ENCODE measurements around the gene WSCD2. TPM values are rescaled to one million over a fixed set of nuclear protein-coding genes. Genes with fewer than 3 reads are reported as not detected.

The WSCD2 gene
- total and polyA plus RNA-seq, 3 donors from 2014 or later = 0.50 to 1.7 (median 0.94) TPM

GRCh38 chr12:108162207-108162606, 33.1 kb downstream of the WSCD2 start:
- H3K9me3 ChIP-seq = no peaks in the 10 kb centered on the region
- H3K4me1 ChIP-seq = peaks cover 9% of the 10 kb centered on the region
- WGBS, 2 donors = 41 to 49% methylated on average over 4 of the region's 4 CpGs

DNA sequence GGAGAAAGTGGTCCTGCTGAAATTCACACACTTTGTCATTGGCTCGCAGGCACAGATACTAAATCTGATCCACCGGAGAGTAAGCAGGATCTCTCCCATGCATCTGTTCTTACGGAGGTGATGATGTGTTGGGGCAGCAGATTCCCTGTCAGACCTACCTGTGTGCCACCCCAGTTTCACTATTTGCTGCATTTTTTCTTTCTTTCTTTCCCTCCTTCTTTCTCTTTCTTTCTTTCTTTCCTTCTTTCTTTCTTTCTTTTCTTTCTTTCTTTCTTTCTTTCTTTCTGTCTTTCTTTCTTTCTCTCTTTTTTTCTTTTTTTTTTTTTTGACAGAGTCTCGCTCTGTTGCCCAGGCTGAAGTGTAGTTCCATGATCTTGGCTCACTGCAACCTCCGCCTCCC, 37.4 kb downstream of the WSCD2 start:
- Histone ChIP-seq H3K4me3 (no peak overlapping the region), H3K4me1 (no peaks in the 10 kb centered on the region), H3K36me3 (ENCODE audit: low read depth, missing control alignments) (no peaks in the 10 kb centered on the region), H3K27me3 (no peaks in the 10 kb centered on the region), H3K27ac (no peak overlapping the region), H3K9me3 (no peaks in the 10 kb centered on the region)
- 66 to 74% methylated on average over 5 of the region's 5 CpGs for WGBS, 2 donors
- no peak for DNase-seq
- intact Hi-C loops (cut with DNase I; ENCODE audit: low total_unique reads) = no loop called here
- TF ChIP-seq POLR2A (IDR thresholded peaks at IDR 0.05) = no peak
- TF ChIP-seq CTCF (IDR thresholded peaks at IDR 0.05) = no peak

More at GRCh38 chr12:108162207-108162606, 33.1 kb downstream of the WSCD2 start:
- Histone ChIP-seq H3K27me3 (no peaks in the 10 kb centered on the region), H3K4me3 (no peak overlapping the region), H3K27ac (no peak overlapping the region), H3K36me3 (ENCODE audit: low read depth, missing control alignments) (no peaks in the 10 kb centered on the region)
- DNase-seq = no peak
- no peak for TF ChIP-seq POLR2A (IDR thresholded peaks at IDR 0.05)
- no peak for TF ChIP-seq CTCF (IDR thresholded peaks at IDR 0.05)
- intact Hi-C loops (cut with DNase I; ENCODE audit: low total_unique reads) = no loop called here

DNA sequence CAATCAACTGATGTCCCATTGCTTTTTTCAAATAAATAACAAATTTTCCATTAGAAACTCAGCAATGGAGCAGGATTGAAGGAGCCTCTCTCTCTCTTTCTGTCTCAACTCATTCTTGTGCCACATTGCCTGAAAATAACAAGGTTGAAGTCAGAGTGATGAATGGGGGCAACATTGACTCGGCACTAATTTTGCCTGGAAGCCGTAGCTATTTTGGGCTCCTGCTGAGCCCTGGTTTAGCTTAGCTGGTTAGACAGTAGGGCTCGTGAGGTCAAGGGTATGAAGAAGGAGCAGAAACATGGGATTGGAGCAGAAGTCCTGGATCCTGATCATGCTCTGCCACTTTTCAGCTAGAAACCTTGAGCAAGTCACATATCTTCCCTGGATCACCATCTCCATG, 38.9 kb downstream of the WSCD2 start:
- TF ChIP-seq CTCF (IDR thresholded peaks at IDR 0.05) (no peak), POLR2A (IDR thresholded peaks at IDR 0.05) (no peak)
- intact Hi-C loops (cut with DNase I; ENCODE audit: low total_unique reads) = no loop called here
- no peak overlapping the region for H3K4me3 ChIP-seq
- 67 to 77% methylated on average over 3 of the region's 3 CpGs for WGBS, 2 donors
- no peaks in the 10 kb centered on the region for H3K27me3 ChIP-seq
- DNase-seq = no peak
- no peaks in the 10 kb centered on the region for H3K4me1 ChIP-seq
- H3K36me3 ChIP-seq (ENCODE audit: low read depth, missing control alignments) = no peaks in the 10 kb centered on the region
- H3K9me3 ChIP-seq = no peaks in the 10 kb centered on the region
- no peak overlapping the region for H3K27ac ChIP-seq

DNA sequence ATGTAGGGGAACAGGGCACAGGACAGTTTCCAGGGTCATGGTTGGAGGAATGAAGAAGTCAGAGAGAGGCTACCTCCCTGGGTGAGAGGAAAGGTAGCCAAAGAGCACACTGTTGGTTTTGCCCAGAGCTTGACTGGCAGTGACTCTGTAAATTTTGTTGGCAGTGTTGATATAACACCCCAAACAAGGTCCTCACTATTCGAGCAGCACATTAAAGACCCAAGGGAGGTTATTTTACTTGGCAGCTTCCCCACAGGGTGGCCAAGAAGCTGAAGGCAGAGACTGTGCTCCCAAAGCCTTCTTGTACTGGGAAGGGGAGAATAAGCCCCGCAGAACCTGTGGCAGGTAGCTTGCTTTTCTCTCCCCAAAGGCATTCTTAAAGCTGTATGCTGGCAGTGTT, 40.6 kb downstream of the WSCD2 start:
- H3K9me3 ChIP-seq = no peaks in the 10 kb centered on the region
- DNase-seq = no peak
- no peaks in the 10 kb centered on the region for H3K4me1 ChIP-seq
- H3K4me3 ChIP-seq = no peak overlapping the region
- no peak for TF ChIP-seq POLR2A (IDR thresholded peaks at IDR 0.05)
- no peak for TF ChIP-seq CTCF (IDR thresholded peaks at IDR 0.05)
- H3K36me3 ChIP-seq (ENCODE audit: low read depth, missing control alignments) = no peaks in the 10 kb centered on the region
- intact Hi-C loops (cut with DNase I; ENCODE audit: low total_unique reads) = no loop called here
- H3K27me3 ChIP-seq = no peaks in the 10 kb centered on the region
- no peak overlapping the region for H3K27ac ChIP-seq
- 45 to 63% methylated on average over 2 of the region's 2 CpGs for WGBS, 2 donors

DNA sequence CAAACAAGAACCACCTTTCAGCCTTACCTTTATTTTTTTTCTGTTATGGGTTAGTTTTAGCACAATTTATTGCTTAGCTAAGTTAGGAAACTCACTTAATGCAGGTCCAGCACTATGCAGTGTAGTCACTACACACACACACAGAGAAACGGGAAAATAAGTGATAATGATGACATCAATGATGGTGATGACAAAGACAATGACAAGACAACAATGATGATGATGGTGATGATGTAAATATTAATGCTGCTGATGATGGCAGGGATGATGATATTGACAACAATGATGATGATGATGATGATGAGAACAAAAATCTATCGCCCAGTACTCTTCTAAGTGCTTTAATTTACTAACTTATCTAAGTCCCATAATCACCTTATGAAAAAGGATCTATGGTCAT, 41.1 kb downstream of the WSCD2 start:
- H3K9me3 ChIP-seq = no peaks in the 10 kb centered on the region
- WGBS, 2 donors = 79 to 87% methylated on average over 2 of the region's 2 CpGs
- H3K27ac ChIP-seq = no peak overlapping the region
- intact Hi-C loops (cut with DNase I; ENCODE audit: low total_unique reads) = no loop called here
- no peak overlapping the region for H3K4me3 ChIP-seq
- no peaks in the 10 kb centered on the region for H3K27me3 ChIP-seq
- DNase-seq = no peak
- TF ChIP-seq POLR2A (IDR thresholded peaks at IDR 0.05) (no peak), CTCF (IDR thresholded peaks at IDR 0.05) (no peak)
- H3K4me1 ChIP-seq = no peaks in the 10 kb centered on the region
- no peaks in the 10 kb centered on the region for H3K36me3 ChIP-seq (ENCODE audit: low read depth, missing control alignments)
